Measurements from ENCODE around the gene DGKI. TPM values are rescaled to one million over a fixed set of nuclear protein-coding genes. Genes with fewer than 3 reads are reported as not detected.

The DGKI gene
- total RNA-seq, 1 donor from 2014 or later, result 0.35 TPM

DNA sequence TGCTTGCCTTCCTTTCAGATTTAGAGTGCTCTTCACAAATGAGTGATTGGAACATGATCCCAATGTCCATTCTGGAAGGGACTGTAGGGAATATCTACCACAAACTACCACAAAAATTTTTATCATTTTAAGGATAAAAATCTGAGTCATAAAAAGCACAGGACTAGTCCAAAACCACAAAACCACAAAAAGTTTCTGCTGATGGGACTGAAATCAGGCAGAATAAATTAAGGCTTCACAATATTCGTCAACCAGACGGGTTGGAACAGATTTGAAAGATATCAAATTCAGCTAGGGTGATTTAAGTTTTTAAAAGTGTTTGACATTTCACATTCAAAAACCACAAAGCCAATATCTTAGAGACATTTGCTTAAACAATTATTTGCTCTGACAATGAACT lies 403.2 kb downstream of the DGKI start:
- ATAC-seq, result no peak

DNA sequence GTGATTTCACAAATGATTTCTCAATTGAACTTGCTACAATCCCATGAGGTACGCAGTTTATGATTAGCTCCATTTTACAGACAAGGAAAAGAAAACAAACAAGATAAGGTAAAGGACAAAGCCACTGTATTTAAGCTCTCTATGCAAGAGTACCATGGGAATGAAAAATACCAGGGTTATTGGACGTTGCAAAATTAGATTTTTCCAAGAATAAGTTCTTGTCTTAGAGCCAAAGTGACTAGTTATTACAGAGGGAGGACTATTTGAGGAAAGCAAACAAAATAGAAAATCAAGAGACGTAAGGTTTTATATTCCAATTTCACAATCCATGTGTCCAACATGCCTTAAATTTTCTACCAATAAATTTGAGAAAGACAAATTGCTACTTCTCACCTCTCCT lies 405.3 kb downstream of the DGKI start:
- DNase-seq (ENCODE audit: low spot score), result no peak
- no peak for ATAC-seq

More for the DNA sequence above, 403.2 kb downstream of the DGKI start:
- no peak for DNase-seq (ENCODE audit: low spot score)

DNA sequence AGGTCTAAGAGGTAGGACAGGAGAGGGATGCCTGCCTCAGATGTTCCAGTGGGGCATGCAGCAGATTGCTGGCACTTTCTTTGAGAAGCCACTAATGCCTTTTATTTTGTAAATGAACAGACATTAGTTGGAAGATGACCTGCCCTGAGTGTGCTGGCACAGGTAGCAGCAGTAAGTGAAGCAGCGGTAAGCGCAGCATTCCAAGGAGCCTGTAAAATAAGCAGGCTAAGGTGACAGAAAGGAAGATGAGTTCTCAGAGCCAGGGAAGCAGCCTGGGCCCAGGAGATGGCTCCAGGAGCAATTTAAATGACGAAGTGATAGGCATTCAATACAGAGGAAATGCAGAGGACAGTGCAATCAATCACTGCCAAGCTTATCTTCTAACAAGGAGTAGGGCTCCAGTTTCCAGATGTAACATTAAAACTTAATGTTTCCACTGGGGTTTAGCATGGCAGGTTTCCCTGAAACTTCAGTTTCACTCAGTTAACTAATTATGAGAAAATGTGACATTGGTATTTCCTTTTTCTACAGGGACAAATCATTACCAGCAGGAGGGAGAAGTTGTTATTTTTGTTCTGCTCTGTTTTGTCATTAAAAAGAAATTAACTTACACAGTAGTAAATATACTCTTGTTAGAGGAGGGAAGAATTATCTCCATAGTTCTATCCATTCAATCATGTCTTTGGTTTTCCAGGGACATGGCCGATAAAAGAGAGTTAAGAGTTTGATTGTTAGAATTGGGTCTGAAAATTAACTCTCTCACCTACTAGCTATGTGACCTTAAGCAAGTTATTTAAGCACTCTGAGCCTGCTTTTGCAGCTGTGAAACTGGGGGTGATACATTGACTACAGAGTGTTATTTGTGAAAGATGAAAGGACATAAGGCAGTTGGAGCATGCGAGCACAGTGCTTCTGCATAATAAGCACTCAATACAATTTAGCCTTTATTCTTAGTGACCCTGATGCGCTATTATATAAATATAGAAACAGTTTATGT lies 406.6 kb downstream of the DGKI start:
- DNase-seq (ENCODE audit: low spot score), result no peak
- ATAC-seq, result no peak

DNA sequence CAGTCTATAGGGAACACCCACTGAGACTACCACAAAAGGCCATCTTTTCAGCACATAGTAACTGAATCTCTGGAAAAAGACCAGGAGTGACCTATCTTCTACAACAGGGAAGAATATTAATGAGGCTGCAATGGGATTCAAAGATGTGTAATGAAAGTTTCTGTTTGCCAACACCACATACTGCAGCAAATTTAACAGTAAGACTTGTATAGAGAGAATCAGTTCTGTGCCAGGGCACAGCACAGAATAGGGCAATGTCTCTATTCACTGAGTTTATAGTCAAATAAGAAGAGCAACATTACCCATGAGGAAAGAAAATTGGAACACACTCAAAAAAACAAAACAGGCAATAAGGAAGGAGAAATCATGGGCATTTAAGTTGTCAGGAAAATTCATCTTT lies 411.8 kb downstream of the DGKI start:
- no peak for DNase-seq (ENCODE audit: low spot score)
- no peak for ATAC-seq

DNA sequence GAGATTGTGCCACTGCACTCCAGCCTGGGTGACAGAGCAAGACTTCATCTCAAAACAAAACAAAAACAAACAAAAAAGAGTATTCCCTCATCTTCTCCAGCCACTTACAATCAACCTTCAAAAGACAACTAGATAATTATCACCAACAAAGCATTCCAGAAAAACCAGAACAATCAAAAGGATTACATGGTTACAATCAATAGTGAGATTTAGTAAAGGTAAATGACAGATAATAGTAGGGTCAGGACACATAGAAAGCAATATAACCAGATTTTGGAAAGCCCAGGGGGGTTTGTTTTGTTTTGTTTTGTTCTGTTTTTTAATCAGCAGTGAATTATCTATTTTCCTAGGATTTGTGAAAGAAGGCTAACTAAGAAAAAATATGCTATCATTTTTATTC lies 412.2 kb downstream of the DGKI start:
- no peak for DNase-seq (ENCODE audit: low spot score)

DNA sequence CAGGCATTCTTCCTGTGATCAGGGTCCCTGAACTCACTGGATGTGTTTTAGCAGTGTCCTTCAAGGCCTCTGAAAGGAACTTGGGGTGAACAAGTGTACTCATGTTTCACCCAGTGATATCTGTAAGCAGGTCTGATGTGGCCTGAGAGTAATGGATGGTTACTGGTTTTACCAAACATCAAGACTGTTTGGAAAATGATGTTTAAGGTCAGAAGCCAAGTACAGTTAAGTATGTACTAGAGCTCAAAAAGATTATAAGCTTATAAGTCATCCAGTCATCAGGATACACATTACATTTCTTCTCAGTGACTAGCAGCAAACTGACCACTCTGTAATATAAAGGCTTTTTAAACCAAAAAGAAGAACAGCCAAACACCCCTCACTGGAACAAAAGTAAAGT lies 423.5 kb downstream of the DGKI start:
- DNase-seq (ENCODE audit: low spot score) (no peak), ATAC-seq (no peak)

More for the DNA sequence above, 412.2 kb downstream of the DGKI start:
- ATAC-seq, result no peak

DNA sequence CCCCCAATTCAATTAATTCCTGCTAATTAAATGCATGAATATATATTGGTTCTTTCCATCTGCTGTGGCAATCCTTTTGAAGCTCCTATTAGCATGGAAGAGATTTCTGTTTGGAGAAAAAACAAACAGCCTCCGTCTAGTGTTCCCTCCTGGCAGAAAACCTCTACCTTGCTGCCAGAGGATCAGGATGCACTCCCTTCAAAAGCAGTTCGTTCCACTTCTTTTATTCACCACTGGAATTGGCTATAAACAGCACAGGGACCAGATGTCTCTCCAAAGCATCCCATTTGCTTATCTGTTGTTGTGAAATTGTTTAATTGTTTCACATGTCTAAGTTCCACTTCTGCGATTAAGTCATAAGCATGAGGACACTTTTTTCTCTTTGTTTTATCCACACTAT lies 425.4 kb downstream of the DGKI start:
- DNase-seq (ENCODE audit: low spot score) (no peak), ATAC-seq (no peak)

DNA sequence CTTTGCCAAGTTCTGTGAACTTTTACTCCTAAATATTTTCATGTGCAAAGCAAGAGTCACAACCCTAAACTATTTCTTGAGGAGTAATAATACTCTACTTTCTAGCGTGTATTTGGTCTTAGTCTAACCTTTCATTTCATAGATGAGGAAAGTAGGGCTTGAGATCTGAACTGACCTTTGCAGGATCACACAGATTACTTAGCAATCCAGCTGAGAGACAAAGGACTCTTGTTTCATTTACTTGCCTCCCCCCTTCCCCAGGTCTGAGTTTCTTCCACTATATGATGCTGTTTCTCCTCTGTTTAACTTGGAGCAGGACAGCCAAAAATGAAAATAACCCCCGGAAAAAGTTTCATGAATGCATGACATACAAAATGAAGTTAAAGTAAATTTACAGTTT lies 427.9 kb downstream of the DGKI start:
- DNase-seq (ENCODE audit: low spot score), result no peak
- no peak for ATAC-seq

DNA sequence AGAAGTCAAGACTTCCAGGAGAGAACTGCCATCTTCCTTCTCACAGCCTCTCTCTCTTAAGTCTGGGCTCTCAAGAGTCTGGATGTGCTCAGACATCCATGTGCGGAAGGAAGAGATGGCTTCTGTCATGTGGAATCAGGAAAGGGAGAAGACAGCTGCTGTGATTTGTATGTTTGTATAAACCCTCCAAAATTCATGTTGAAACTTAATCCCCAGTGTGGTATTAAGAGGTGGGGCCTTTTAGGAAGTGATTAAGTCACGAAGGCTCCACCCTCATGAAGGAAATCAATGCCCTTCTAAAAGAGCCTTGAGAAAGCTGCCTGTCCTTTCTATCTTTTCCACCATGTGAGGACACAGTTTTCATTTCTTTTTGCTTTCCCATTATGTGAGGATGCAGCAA lies 429.3 kb downstream of the DGKI start:
- DNase-seq (ENCODE audit: low spot score), result no peak
- no peak for ATAC-seq

DNA sequence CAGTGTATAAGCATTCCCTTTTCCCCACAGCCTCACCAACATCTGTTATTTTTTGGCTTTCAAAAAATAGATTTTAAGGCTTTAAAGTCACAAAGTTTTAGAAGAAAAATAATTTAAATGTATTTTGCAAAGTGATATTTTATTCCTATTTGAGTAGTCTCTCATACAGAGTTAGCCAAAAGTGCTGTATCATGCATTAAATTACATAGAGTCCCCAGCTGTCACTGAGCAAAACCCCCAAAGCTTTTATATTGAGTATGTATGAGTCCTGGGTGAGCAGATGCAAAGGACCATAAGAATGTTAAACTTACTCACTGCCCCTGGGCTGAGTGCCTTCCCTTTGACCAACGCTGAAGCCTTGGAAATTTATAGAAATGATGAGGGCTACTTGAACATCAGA lies 432.9 kb downstream of the DGKI start:
- no peak for DNase-seq (ENCODE audit: low spot score)
- ATAC-seq, result no peak

DNA sequence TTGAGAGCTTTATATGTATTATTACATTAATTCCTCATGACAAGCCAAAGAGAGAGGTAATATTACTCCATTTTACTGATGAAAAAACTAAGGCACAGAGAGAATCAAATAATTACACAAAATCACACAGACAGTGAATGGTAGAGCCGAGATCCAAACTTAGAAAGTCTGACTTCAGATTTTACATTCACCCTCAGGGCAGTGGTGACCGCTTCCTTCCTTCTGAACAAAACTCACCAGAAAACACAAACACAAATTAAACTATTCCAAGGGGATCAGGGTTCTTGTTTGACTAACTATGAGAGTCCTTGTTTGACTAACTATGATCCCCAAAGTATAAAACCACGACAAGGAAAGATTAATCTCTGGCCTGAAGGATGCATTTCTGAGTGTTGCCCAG lies 435.3 kb downstream of the DGKI start:
- no peak for DNase-seq (ENCODE audit: low spot score)
- ATAC-seq, result no peak

DNA sequence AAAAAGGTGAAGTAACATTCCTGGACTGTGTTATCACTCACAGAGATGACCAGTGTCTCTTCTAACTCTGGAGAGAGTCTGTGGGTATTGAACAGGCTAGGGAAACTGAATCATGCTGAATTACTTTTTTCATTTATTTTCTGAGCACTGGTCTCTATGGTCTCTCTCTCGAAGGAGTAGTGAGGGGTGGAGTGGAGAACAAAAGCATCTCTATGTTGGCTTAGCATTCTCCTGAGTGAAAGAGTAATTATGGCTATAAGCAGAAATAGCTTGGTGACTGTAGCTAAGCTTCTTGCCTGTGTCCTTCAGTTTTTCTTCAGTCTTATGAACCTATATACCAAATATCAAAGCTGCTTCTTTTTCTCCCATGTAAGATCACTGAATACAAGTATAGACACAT lies 438.6 kb downstream of the DGKI start:
- DNase-seq (ENCODE audit: low spot score) (no peak), ATAC-seq (no peak)

DNA sequence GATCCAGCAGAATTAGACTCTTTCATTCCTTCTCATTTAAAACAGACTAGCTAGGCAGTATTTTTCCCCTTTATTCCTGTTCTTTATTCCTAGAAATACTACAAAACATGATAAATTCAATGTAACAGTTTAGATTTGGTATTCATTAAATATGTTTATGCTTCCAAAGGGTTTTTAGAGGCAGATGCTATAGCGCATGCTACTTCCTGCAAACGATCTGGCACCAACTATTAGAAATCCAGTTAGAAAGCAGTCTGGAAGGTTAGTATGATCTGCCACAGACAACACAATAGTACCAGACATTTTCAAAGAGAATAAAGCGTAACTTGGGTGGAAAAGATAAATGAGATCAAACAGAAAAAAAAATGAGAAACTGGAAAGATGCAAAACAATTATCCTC lies 439.7 kb downstream of the DGKI start:
- DNase-seq (ENCODE audit: low spot score), result no peak
- no peak for ATAC-seq

DNA sequence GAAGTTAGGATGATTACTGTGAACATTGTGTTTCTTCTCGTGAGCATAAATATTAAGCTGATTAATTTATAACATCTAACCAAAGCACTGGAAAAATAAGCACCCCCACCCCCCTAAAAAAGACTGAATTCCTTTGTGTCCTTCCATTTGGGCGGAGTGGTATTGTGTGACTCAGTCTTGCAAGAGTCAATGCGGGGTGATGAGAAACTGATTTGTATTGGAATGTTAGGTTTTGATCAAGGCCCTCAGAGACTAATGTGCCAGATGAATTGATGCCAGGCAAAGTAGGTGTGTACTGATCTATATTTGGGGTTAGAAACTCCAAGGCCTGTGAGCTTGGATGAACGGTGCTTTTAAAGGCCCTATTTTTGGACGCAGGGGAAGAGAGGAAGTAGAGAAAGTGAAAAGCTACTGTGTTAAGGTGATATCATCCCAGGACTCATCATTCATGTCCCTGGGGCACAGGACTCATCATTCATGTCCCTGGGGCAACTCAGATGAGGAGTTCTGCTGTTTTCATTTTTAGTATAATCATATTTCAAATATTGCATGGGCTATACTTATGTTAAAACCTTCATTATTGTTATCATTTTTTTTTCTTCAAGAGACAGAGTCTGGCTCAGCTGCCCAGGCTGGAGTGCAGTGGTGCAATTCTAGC lies 442.0 kb downstream of the DGKI start:
- DNase-seq (ENCODE audit: low spot score), result no peak
- no peak for ATAC-seq

DNA sequence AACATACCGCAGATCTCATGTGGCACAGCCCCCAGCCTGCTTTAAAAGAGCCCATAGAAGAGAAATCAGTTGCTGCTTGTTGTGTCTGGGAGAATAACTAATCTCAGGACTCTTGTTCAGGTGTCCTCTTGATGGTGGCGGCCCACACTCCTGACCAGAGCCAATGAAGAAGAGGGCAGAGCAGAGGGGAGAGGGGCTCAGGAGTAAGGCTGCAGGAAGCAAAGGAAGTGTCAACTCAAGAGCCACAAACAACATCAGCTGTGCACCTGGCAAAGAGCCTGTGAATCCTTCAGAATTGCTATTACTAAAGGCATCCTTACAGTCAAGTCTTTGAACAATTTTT lies 443.4 kb downstream of the DGKI start:
- DNase-seq (ENCODE audit: low spot score) (no peak), ATAC-seq (no peak)

DNA sequence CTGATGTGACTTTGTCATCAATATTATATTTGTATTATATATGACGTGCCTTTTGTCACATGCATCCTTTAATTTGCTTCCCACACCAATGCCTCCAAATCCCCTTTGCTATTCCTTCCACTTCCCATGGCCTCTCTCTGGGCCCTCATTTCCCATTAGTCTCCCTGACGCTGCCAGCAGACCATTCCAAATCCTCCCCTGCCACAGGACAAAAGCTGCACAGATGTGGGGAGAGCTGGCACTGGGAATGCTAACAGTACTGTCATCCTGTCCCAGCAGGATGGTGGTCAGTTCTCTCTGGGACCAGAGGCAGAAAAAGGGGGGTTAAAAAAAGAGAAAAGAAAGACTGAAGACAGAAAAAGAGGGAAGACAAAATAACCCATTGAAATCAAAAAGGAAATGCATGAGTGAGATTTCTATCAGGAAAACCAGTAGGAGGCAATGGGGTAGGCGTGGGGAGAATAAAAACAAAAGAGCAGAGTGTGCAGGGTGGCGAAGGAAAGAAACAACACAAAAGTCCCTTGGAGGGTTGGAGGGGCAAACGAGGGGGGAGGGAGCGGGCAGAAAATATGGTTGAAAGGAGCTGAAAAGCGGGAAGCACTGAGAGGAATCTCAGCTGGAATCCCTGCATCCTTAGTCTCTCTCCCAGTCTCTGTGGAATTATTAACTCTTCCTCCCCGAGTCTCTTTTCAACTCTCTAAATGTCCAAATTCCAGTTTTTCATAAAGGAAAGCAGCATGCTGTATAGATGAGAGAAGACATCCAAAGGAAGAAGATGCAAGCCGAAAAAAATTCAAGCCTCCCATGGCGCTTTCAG lies 444.0 kb downstream of the DGKI start:
- ATAC-seq (no peak), DNase-seq (ENCODE audit: low spot score) (no peak)

DNA sequence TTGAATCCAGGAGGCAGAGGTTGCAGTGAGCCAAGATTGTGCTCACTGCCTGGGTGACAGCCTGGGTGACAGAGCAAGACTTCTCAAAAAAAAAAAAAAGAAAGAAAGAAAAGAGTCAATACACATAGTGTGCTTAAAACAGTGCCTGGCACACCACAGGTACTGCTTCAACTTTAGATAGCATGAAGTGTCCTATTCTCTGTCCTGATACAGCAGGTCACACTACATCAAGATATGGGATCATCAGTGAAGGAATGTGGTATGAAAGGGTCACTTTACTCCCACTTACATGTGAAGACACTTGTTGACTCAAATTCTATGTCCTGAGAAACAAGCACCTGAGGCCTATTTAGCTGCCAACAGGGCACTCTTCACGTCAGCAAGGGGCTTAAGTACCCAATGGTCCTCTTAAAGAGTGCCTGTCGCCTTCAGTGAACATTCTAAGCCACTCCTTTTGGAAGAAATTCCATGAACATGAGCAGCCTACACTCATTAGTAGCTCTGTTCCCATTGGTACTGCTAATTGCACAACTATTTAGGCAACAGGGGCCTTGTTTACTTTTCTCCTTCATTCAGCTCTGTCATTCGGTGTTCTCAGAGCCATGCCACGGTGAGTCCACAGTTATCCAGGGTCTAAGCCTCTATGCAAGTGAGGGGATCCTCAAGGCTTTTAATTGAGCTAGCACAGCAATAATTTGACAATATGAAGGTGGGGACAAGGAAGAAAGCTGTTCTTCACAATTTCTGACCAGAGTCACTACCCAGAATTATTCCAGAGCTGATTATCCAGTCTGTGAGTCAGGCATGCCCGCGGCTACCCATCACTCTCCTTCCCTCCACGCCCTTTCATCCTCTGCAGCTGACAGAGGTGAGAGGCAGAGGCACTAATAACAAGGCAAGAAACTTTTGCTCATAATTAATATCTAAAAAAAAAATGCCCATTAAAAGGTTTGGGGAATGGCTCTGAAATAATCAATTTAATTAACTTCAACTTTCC lies 446.6 kb downstream of the DGKI start:
- DNase-seq (ENCODE audit: low spot score) (no peak), ATAC-seq (no peak)

DNA sequence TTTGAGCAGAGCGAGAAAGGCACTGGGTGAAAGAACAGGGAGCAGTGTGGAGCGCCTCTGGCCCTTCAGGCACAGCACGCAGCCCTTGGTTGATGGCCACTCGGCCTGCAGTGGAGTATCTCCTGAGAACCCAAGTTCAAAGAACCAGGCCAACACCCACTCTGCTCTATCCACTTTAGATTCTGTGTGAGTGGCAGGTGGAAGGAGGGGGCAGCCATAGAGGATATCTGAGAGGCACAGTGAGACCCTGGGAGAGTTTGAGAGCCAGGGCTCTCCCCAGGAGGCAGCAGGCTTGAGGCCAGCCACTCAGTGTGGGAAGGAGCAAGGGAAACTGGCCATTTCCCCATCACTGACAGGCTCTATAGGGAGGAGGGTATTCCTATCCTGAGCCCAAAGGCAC lies 450.7 kb downstream of the DGKI start:
- DNase-seq (ENCODE audit: low spot score), result no peak
- ATAC-seq, result no peak

DNA sequence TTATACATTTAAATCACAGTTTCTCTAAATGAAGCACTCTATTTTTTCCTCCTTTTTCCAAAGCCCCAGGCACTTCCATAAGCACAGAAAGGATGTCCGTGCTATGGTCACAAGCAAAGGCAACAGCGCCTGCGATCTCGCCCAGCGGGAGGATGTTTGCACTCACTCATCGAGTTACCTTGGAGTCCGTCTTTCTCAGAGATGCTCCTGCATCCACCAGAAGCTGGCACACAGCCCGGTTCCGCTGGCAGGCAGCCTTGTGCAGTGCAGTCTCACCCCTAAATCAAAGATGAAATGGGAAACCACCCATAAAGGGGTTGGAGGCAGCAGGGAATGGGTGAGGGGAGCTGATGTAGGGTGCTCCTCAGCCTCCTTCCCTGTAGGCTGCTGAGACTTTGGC lies 451.4 kb downstream of the DGKI start:
- DNase-seq (ENCODE audit: low spot score) (no peak), ATAC-seq (no peak)

DNA sequence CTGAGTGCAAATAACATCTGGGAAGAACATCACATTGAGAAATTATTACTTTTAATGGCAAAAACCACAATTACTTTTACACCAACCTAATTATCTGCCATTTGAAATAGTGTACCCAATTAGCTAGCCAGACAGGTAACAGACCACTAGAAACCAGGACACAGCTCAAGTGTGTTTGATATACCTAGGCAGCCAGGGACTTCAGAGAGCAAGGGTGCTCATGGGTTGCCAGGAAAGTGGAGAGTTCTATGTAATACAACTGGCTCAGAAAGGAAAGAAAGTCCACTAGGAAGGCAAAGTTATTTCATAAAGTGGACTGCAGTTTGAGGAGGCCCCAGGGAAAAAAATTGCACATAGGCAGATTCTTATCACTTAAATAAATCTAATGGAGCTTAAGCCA lies 453.2 kb downstream of the DGKI start:
- DNase-seq (ENCODE audit: low spot score) (no peak), ATAC-seq (no peak)

Measured in left lobe of liver (tissue), 2 donors.